Measurements from ENCODE around the gene OR10D3. TPM values are rescaled to one million over a fixed set of nuclear protein-coding genes. Genes with fewer than 3 reads are reported as not detected.

OR10D3 gene
- total and polyA plus RNA-seq, 2 donors (not counting 1 experiment from before 2014, with no cell fraction given), result not detected

- Histone ChIP-seq H3K4me2 (replicated peaks; ENCODE audit: low read depth, low read length, poor library complexity, severe bottlenecking) (no peak overlapping the region), H3K9ac (ENCODE audit: low read length) (no peak overlapping the region), H3K9me3 (ENCODE audit: control extremely low read depth in 1 of 3, control insufficient read depth in 2 of 3, insufficient read depth in 1 of 3, low read length in 2 of 3) (no peaks in the 10 kb centered on the region), H2AFZ (ENCODE audit: insufficient read depth, low read depth, low read length, poor library complexity, severe bottlenecking) (no peak overlapping the region), H3K4me1 (ENCODE audit: control insufficient read depth in 2 of 2, insufficient read depth in 2 of 2, low read length in 2 of 2) (no peaks in the 10 kb centered on the region), H3K4me3 (ENCODE audit: control extremely low read depth in 1 of 5, extremely low read depth in 1 of 5, insufficient read depth in 1 of 5, low read depth in 2 of 5, low read length in 4 of 5) (no peak overlapping the region), H3K36me3 (replicated peaks in 1 of 2; ENCODE audit: control extremely low read depth in 1 of 2, control insufficient read depth in 1 of 2, extremely low read depth in 1 of 2, insufficient read depth in 2 of 2, low read length in 1 of 2) (no peaks in the 10 kb centered on the region), H3K79me2 (ENCODE audit: control insufficient read depth, insufficient read depth, low read length) (no peaks in the 10 kb centered on the region), H3K27me3 (replicated peaks in 1 of 4; ENCODE audit: control extremely low read depth in 1 of 4, control insufficient read depth in 3 of 4, insufficient read depth in 4 of 4, low read length in 3 of 4) (no peaks in the 10 kb centered on the region), H4K20me1 (ENCODE audit: control insufficient read depth, insufficient read depth, low read length, poor library complexity, severe bottlenecking) (no peaks in the 10 kb centered on the region), H3K27ac (ENCODE audit: low read length in 2 of 2) (no peak overlapping the region)
- no peak for DNase-seq
- CTCF ChIA-PET, result no interaction called here
- H3K4me1 Mint-ChIP-seq, result peaks cover 4% of the 10 kb centered on the region
- intact Hi-C loops (cut with micrococcal nuclease), result no loop called here
- POLR2A ChIA-PET, result no interaction called here
- H3K4me3 Mint-ChIP-seq, result no peak overlapping the region
- no peaks in the 10 kb centered on the region for H3K27me3 Mint-ChIP-seq
- TF ChIP-seq EZH2 (IDR thresholded peaks at IDR 0.05; ENCODE audit: borderline replicate concordance, insufficient read depth, low read depth, low read length, poor library complexity, severe bottlenecking) (no peak), CTCF (IDR thresholded peaks at IDR 0.05) (no peak)
- no peak overlapping the region for H3K27ac Mint-ChIP-seq
- no peak for ATAC-seq (ENCODE audit: low read depth)
- H3K9me3 Mint-ChIP-seq (ENCODE audit: insufficient read depth), result no peaks in the 10 kb centered on the region
- WGBS (ENCODE audit: insufficient coverage), result 100% methylated on average over 1 of the region's 2 CpGs
Observed at GRCh38 chr11:124147951-124148350, 35.2 kb upstream of the OR10D3 start.

GRCh38 chr11:124150684-124151083, 32.5 kb upstream of the OR10D3 start:
- Histone ChIP-seq H3K27me3 (replicated peaks in 1 of 4; ENCODE audit: control extremely low read depth in 1 of 4, control insufficient read depth in 3 of 4, insufficient read depth in 4 of 4, low read length in 3 of 4) (no peaks in the 10 kb centered on the region), H3K4me3 (ENCODE audit: control extremely low read depth in 1 of 5, extremely low read depth in 1 of 5, insufficient read depth in 1 of 5, low read depth in 2 of 5, low read length in 4 of 5) (no peak overlapping the region), H3K36me3 (replicated peaks in 1 of 2; ENCODE audit: control extremely low read depth in 1 of 2, control insufficient read depth in 1 of 2, extremely low read depth in 1 of 2, insufficient read depth in 2 of 2, low read length in 1 of 2) (no peaks in the 10 kb centered on the region), H3K79me2 (ENCODE audit: control insufficient read depth, insufficient read depth, low read length) (no peaks in the 10 kb centered on the region), H4K20me1 (ENCODE audit: control insufficient read depth, insufficient read depth, low read length, poor library complexity, severe bottlenecking) (no peaks in the 10 kb centered on the region), H3K9me3 (ENCODE audit: control extremely low read depth in 1 of 3, control insufficient read depth in 2 of 3, insufficient read depth in 1 of 3, low read length in 2 of 3) (no peaks in the 10 kb centered on the region), H3K4me2 (replicated peaks; ENCODE audit: low read depth, low read length, poor library complexity, severe bottlenecking) (no peak overlapping the region), H3K9ac (ENCODE audit: low read length) (no peak overlapping the region), H3K27ac (ENCODE audit: low read length in 2 of 2) (no peak overlapping the region), H2AFZ (ENCODE audit: insufficient read depth, low read depth, low read length, poor library complexity, severe bottlenecking) (no peak overlapping the region), H3K4me1 (ENCODE audit: control insufficient read depth in 2 of 2, insufficient read depth in 2 of 2, low read length in 2 of 2) (no peaks in the 10 kb centered on the region)
- H3K4me1 Mint-ChIP-seq, result peaks cover 4% of the 10 kb centered on the region
- intact Hi-C loops (cut with micrococcal nuclease), result no loop called here
- H3K27ac Mint-ChIP-seq, result no peak overlapping the region
- H3K9me3 Mint-ChIP-seq (ENCODE audit: insufficient read depth), result no peaks in the 10 kb centered on the region
- TF ChIP-seq CTCF (IDR thresholded peaks at IDR 0.05) (no peak), EZH2 (IDR thresholded peaks at IDR 0.05; ENCODE audit: borderline replicate concordance, insufficient read depth, low read depth, low read length, poor library complexity, severe bottlenecking) (no peak)
- peak; percentile 39 for DNase-seq
- 50% methylated on average over 1 of the region's 5 CpGs for WGBS (ENCODE audit: insufficient coverage)
- no peaks in the 10 kb centered on the region for H3K27me3 Mint-ChIP-seq
- ChIA-PET CTCF (no interaction called here), POLR2A (no interaction called here)
- no peak overlapping the region for H3K4me3 Mint-ChIP-seq
- ATAC-seq (ENCODE audit: low read depth), result no peak

Data from B cell (primary cell).